Fibroblast of lung (primary cell): ENCODE measurements around the gene SAP25. TPM values are rescaled to one million over a fixed set of nuclear protein-coding genes. Genes with fewer than 3 reads are reported as not detected.
"Not testable (repeated sequence)": the region's sequence is repeated elsewhere in the genome, so short reads cannot be mapped to it uniquely, and the experiment has no call there.

ENCODE experiments used
- DNase-seq, 2 donors: peaks; one replicate each; pipeline versions ENCODE4 v3.0.0 to v3.0.0-alpha.2; 2010; ENCODE audit warnings: low read depth in 2 of 2
- H2AFZ ChIP-seq: 2 replicates; pipeline ENCODE4 v1.5.1; 2012; ENCODE audit warnings: low read length, control low read depth, inconsistent platforms
- H3K27ac ChIP-seq: 2 replicates; pipeline ENCODE4 v1.5.1; 2011; ENCODE audit warnings: low read length, control low read depth; ENCODE audit not compliant: insufficient read depth
- H3K27me3 ChIP-seq: 2 replicates; pipeline ENCODE4 v1.5.1; 2011; ENCODE audit warnings: mild to moderate bottlenecking, low read length; ENCODE audit not compliant: control insufficient read depth, insufficient read depth
- H3K36me3 ChIP-seq: 2 replicates; pipeline ENCODE4 v1.5.1; 2011; ENCODE audit warnings: low read length; ENCODE audit not compliant: control insufficient read depth, insufficient read depth
- H3K4me1 ChIP-seq: 2 replicates; pipeline ENCODE4 v1.5.1; 2011; ENCODE audit warnings: low read length; ENCODE audit not compliant: control insufficient read depth, insufficient read depth; ENCODE audit errors: extremely low read depth
- H3K4me2 ChIP-seq: 2 replicates; pipeline ENCODE4 v1.5.1; 2011; ENCODE audit warnings: low read length, control low read depth; ENCODE audit not compliant: insufficient read depth; ENCODE audit errors: extremely low read depth
- H3K4me3 ChIP-seq, 4 experiments: fragments of 200-600 bp in 1 of 4; sonication (generic) in 1 of 4; replicated peaks in 1 of 4; 2 replicates each; pipeline ENCODE4 v1.5.1; 2011 to 2016; ENCODE audit warnings: low read length in 4 of 4, low read depth in 3 of 4, mild to moderate bottlenecking in 3 of 4, control low read depth in 2 of 4, inconsistent platforms in 1 of 4, mixed read lengths in 1 of 4; ENCODE audit not compliant: insufficient read depth in 1 of 4; ENCODE audit errors: control extremely low read depth in 1 of 4
- H3K79me2 ChIP-seq: 2 replicates; pipeline ENCODE4 v1.5.1; 2012; ENCODE audit warnings: mild to moderate bottlenecking, low read length, inconsistent platforms; ENCODE audit not compliant: control insufficient read depth, insufficient read depth
- H3K9ac ChIP-seq: 2 replicates; pipeline ENCODE4 v1.5.1; 2011; ENCODE audit warnings: mild to moderate bottlenecking, low read length, control low read depth; ENCODE audit not compliant: insufficient read depth
- H3K9me3 ChIP-seq: 2 replicates; pipeline ENCODE4 v1.5.1; 2012; ENCODE audit warnings: low read depth, low read length; ENCODE audit not compliant: control insufficient read depth, insufficient read depth
- H4K20me1 ChIP-seq: 2 replicates; pipeline ENCODE4 v1.5.1; 2011; ENCODE audit warnings: low read length; ENCODE audit not compliant: control insufficient read depth, insufficient read depth; ENCODE audit errors: extremely low read depth
- EZH2 ChIP-seq: IDR thresholded peaks from 2 replicates; pipeline ENCODE4 v1.5.1; 2012; ENCODE audit warnings: low read length, control low read depth, mild to moderate bottlenecking; ENCODE audit errors: missing control alignments
- polyA plus RNA-seq, 2 donors: library from polyadenylated mRNA; depleted of rRNA in 1 of 2; stranded (reverse) in 1 of 2; unstranded in 1 of 2; fragments of >200 nt; gene quantifications; 2 replicates each; pipeline ENCODE4 v1.2.1, GENCODE V29; 2011 to 2012; ENCODE audit warnings: missing spikeins in 1 of 2
- total RNA-seq: library from RNA; depleted of rRNA; stranded (reverse); fragments of >200 nt; gene quantifications from 2 replicates; pipeline ENCODE4 v1.2.1, GENCODE V29; 2014
- TF ChIP-seq, protein P1 (sequence below), 2 donors: IDR thresholded peaks in 1 of 2; conservative IDR thresholded peaks in 1 of 2; 1 replicate in 1 of 2; 2 replicates in 1 of 2; pipeline ENCODE4 v1.5.1; 2011 to 2012; ENCODE audit warnings: low read length in 2 of 2, control low read depth in 1 of 2, inconsistent platforms in 1 of 2, low read depth in 1 of 2, mild to moderate bottlenecking in 1 of 2

SAP25 gene
- total and polyA plus RNA-seq, 2 donors (not counting 1 experiment from before 2014, with no cell fraction given): 0.22 TPM; not detected in 1

DNA sequence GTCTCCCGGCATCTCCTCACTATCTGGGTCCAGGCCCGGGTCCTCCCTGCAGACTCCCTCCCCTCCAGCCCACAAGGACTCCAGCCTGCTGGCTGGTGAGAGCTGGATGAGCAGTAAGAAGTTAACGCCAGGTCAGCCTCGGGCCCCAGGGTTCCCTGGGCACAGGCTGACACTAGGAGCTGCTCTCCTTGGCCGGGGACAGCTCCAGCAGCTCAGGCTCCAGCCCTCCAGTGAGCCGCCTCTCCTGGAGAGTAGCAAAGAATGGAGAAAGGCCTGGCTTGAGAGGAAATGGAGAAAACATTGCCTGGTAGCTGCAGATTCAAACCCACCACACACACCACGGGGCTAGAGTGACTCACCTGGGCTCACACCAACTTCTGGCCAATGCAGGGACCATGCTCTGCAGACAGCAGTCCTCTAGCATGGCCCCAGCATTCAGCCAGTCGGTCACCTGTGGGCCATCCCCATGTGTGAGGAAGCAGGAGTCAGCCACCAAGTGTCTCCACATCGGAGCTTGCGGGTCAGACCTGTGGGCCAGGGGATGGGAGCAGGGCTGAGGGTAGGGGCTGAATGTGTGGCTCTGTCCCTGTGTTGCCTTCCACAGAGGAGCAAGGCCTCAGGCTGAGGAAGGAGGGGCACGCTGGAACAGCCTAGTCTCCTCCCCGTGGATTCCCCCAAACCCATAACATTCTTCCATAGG, 6.5 kb downstream of the SAP25 start:
- TF ChIP-seq, protein P1, sequence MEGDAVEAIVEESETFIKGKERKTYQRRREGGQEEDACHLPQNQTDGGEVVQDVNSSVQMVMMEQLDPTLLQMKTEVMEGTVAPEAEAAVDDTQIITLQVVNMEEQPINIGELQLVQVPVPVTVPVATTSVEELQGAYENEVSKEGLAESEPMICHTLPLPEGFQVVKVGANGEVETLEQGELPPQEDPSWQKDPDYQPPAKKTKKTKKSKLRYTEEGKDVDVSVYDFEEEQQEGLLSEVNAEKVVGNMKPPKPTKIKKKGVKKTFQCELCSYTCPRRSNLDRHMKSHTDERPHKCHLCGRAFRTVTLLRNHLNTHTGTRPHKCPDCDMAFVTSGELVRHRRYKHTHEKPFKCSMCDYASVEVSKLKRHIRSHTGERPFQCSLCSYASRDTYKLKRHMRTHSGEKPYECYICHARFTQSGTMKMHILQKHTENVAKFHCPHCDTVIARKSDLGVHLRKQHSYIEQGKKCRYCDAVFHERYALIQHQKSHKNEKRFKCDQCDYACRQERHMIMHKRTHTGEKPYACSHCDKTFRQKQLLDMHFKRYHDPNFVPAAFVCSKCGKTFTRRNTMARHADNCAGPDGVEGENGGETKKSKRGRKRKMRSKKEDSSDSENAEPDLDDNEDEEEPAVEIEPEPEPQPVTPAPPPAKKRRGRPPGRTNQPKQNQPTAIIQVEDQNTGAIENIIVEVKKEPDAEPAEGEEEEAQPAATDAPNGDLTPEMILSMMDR (conservative IDR thresholded peaks at IDR 0.05 in 1 of 2, IDR thresholded peaks at IDR 0.05 in 1 of 2; ENCODE audit: low read depth in 1 of 2, low read length in 2 of 2): no peak
- TF ChIP-seq EZH2: no peak
- Histone ChIP-seq H3K9me3 (no peaks in the 10 kb centered on the region), H3K4me2 (no peak overlapping the region), H3K9ac (no peak overlapping the region), H3K4me3 (no peak overlapping the region), H3K36me3 (peaks cover 2% of the 10 kb centered on the region), H3K27ac (no peak overlapping the region), H2AFZ (no peak overlapping the region), H3K27me3 (no peaks in the 10 kb centered on the region), H4K20me1 (no peaks in the 10 kb centered on the region), H3K4me1 (no peaks in the 10 kb centered on the region), H3K79me2 (no peaks in the 10 kb centered on the region)
- peak in 1 of 2 donors; percentile 23 for DNase-seq

DNA sequence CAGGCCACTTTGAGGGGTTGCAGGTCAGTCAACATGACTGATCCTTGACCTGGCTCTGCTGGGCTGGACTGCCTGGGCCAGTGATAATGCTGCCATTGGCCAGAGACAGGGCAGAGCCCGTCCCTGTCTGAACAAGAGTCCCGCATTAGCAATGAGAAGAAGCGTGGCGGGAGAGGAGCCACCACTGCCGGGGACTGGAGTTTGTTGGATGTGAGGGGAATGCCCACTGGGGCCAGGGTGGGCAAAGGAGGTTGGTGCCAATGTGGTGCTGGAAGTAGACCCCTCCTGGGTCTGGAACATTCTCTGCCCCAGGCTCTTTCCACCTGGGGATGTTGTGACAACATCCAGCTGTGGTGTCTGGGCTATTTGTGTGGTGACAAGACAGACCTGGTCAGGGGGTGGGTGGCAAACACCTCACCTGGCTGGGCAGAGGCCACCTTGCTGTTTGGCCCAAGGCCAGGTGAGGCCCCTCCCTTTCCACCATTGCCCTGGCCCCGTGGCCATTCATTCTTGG, 7.6 kb downstream of the SAP25 start:
- H3K36me3 ChIP-seq: peaks cover 3% of the 10 kb centered on the region
- TF ChIP-seq, protein P1 (conservative IDR thresholded peaks at IDR 0.05 in 1 of 2, IDR thresholded peaks at IDR 0.05 in 1 of 2; ENCODE audit: low read depth in 1 of 2, low read length in 2 of 2): no peak
- TF ChIP-seq EZH2: no peak
- H4K20me1 ChIP-seq: no peaks in the 10 kb centered on the region
- no peak overlapping the region for H3K4me2 ChIP-seq
- H3K9me3 ChIP-seq: no peaks in the 10 kb centered on the region
- H3K9ac ChIP-seq: no peak overlapping the region
- no peaks in the 10 kb centered on the region for H3K4me1 ChIP-seq
- H3K4me3 ChIP-seq: no peak overlapping the region
- no peaks in the 10 kb centered on the region for H3K27me3 ChIP-seq
- DNase-seq: no peak
- no peaks in the 10 kb centered on the region for H3K79me2 ChIP-seq
- no peak overlapping the region for H3K27ac ChIP-seq
- no peak overlapping the region for H2AFZ ChIP-seq

DNA sequence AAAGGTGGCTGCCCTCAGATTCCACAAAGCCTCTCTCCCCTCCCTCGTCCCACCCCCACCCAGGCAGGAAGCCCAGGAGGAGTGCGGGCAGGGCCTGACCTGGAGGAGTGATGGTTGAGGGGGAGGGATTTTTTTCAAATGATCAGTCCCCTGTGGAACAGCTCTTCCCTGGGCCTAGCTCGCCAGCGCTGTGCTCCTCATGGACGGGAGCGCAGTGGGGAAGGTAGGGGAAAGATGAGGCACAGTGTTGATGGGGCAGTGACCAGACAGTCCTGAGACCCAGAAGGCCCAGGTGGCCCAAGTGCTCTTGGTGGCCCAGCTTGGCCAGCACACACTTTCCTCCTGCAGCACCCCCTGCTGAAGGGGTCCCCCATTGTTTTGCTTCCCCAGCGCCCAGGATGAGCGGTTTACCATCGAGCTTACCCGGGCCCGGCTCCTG, 8.5 kb downstream of the SAP25 start:
- no peak for DNase-seq
- Histone ChIP-seq H3K4me2 (no peak overlapping the region), H3K27ac (no peak overlapping the region), H3K9me3 (no peaks in the 10 kb centered on the region), H2AFZ (no peak overlapping the region), H3K27me3 (no peaks in the 10 kb centered on the region), H3K4me3 (no peak overlapping the region), H3K36me3 (peaks cover 1% of the 10 kb centered on the region), H3K79me2 (no peaks in the 10 kb centered on the region), H3K4me1 (no peaks in the 10 kb centered on the region), H4K20me1 (no peaks in the 10 kb centered on the region), H3K9ac (no peak overlapping the region)
- no peak for TF ChIP-seq EZH2
- TF ChIP-seq, protein P1 (conservative IDR thresholded peaks at IDR 0.05 in 1 of 2, IDR thresholded peaks at IDR 0.05 in 1 of 2; ENCODE audit: low read depth in 1 of 2, low read length in 2 of 2): no peak

DNA sequence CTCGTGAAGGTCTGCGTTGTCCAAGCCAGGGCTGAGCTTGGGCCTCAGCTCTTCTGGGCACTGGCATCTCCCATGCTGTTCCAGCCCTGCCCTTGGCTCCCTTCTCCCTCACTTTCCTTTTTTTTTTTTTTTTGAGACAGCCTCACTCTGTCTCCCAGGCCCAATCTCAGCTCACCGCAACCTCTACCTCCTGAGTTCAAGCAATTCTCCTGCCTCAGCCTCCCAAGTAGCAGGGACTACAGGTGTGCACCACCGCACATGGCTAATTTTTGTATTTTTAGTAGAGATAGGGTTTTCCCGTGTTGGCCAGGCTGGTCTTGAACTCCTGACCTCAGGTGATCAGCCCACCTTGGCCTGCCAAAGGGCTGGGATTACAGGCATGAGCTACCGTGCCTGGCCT, 9.3 kb downstream of the SAP25 start:
- not testable (repeated sequence) for H3K79me2 ChIP-seq, H3K4me3 ChIP-seq, H3K27me3 ChIP-seq, H3K9me3 ChIP-seq, H3K36me3 ChIP-seq, H3K4me1 ChIP-seq, H3K27ac ChIP-seq, H3K4me2 ChIP-seq, H2AFZ ChIP-seq, H3K9ac ChIP-seq, H4K20me1 ChIP-seq, DNase-seq
